ENCODE measurements around the gene HOXD3. TPM values are rescaled to one million over a fixed set of nuclear protein-coding genes. Genes with fewer than 3 reads are reported as not detected.

Gene HOXD3
- total and polyA plus RNA-seq, 2 donors = 0.28 to 0.82 TPM

GRCh38 chr2:176137906-176138305 lies 19.2 kb upstream of the HOXD3 start:
- Histone ChIP-seq H3K9me3 (ENCODE audit: control insufficient read depth in 2 of 2, insufficient read depth in 1 of 2, low read length in 1 of 2) (peaks cover 1 to 17% of the 10 kb centered on the region in 2 donors), H3K4me3 (ENCODE audit: low read length in 2 of 2) (no peak overlapping the region), H3K27ac (ENCODE audit: low read depth in 1 of 2, low read length in 1 of 2) (no peak overlapping the region), H3K4me1 (ENCODE audit: control insufficient read depth in 2 of 2, insufficient read depth in 2 of 2, low read length in 2 of 2) (peaks cover 2 to 26% of the 10 kb centered on the region in 2 donors), H3K36me3 (ENCODE audit: control insufficient read depth in 2 of 2, insufficient read depth in 2 of 2, low read length in 1 of 2) (no peaks in the 10 kb centered on the region), H3K27me3 (ENCODE audit: control insufficient read depth in 2 of 2, insufficient read depth in 1 of 2, low read length in 1 of 2) (peaks cover 89 to 100% of the 10 kb centered on the region in 2 donors)
- DNase-seq (ENCODE audit: low read depth in 6 of 9, low spot score in 9 of 9) = no peak
- 49% methylated on average over 8 of the region's 8 CpGs for WGBS

GRCh38 chr2:176138526-176138922 lies 18.6 kb upstream of the HOXD3 start:
- DNase-seq (ENCODE audit: low read depth in 6 of 9, low spot score in 9 of 9) = no peak
- Histone ChIP-seq H3K4me3 (ENCODE audit: low read length in 2 of 2) (peak overlapping the region in 1 of 2 donors; percentile 18), H3K27ac (ENCODE audit: low read depth in 1 of 2, low read length in 1 of 2) (no peak overlapping the region), H3K36me3 (ENCODE audit: control insufficient read depth in 2 of 2, insufficient read depth in 2 of 2, low read length in 1 of 2) (no peaks in the 10 kb centered on the region), H3K27me3 (ENCODE audit: control insufficient read depth in 2 of 2, insufficient read depth in 1 of 2, low read length in 1 of 2) (peaks cover 89 to 100% of the 10 kb centered on the region in 2 donors), H3K9me3 (ENCODE audit: control insufficient read depth in 2 of 2, insufficient read depth in 1 of 2, low read length in 1 of 2) (peaks cover 1 to 17% of the 10 kb centered on the region in 2 donors), H3K4me1 (ENCODE audit: control insufficient read depth in 2 of 2, insufficient read depth in 2 of 2, low read length in 2 of 2) (peaks cover 2 to 26% of the 10 kb centered on the region in 2 donors)
- WGBS = 12% methylated on average over 14 of the region's 14 CpGs

GRCh38 chr2:176138923-176139660 lies 18.0 kb upstream of the HOXD3 start:
- peaks cover 2 to 26% of the 10 kb centered on the region in 2 donors for H3K4me1 ChIP-seq (ENCODE audit: control insufficient read depth in 2 of 2, insufficient read depth in 2 of 2, low read length in 2 of 2)
- peaks cover 89 to 99% of the 10 kb centered on the region in 2 donors for H3K27me3 ChIP-seq (ENCODE audit: control insufficient read depth in 2 of 2, insufficient read depth in 1 of 2, low read length in 1 of 2)
- no peaks in the 10 kb centered on the region for H3K36me3 ChIP-seq (ENCODE audit: control insufficient read depth in 2 of 2, insufficient read depth in 2 of 2, low read length in 1 of 2)
- peak in 1 of 9 donors; percentile 34 for DNase-seq (ENCODE audit: low read depth in 6 of 9, low spot score in 9 of 9)
- H3K9me3 ChIP-seq (ENCODE audit: control insufficient read depth in 2 of 2, insufficient read depth in 1 of 2, low read length in 1 of 2) = peaks cover 1 to 17% of the 10 kb centered on the region in 2 donors
- peak overlapping the region in 1 of 2 donors; percentile 18 for H3K4me3 ChIP-seq (ENCODE audit: low read length in 2 of 2)
- peak overlapping the region; percentile 18 to 30 for H3K27ac ChIP-seq (ENCODE audit: low read depth in 1 of 2, low read length in 1 of 2)
- WGBS = 9% methylated on average over 28 of the region's 28 CpGs

GRCh38 chr2:176139661-176140512 lies 17.2 kb upstream of the HOXD3 start:
- no peak for DNase-seq (ENCODE audit: low read depth in 6 of 9, low spot score in 9 of 9)
- Histone ChIP-seq H3K4me3 (ENCODE audit: low read length in 2 of 2) (peak overlapping the region in 1 of 2 donors; percentile 43), H3K9me3 (ENCODE audit: control insufficient read depth in 2 of 2, insufficient read depth in 1 of 2, low read length in 1 of 2) (peaks cover 1 to 17% of the 10 kb centered on the region in 2 donors), H3K36me3 (ENCODE audit: control insufficient read depth in 2 of 2, insufficient read depth in 2 of 2, low read length in 1 of 2) (no peaks in the 10 kb centered on the region), H3K4me1 (ENCODE audit: control insufficient read depth in 2 of 2, insufficient read depth in 2 of 2, low read length in 2 of 2) (peaks cover 2 to 26% of the 10 kb centered on the region in 2 donors), H3K27ac (ENCODE audit: low read depth in 1 of 2, low read length in 1 of 2) (no peak overlapping the region), H3K27me3 (ENCODE audit: control insufficient read depth in 2 of 2, insufficient read depth in 1 of 2, low read length in 1 of 2) (peaks cover 84 to 97% of the 10 kb centered on the region in 2 donors)
- WGBS = 11% methylated on average over 41 of the region's 41 CpGs

- H3K4me1 ChIP-seq (ENCODE audit: control insufficient read depth in 2 of 2, insufficient read depth in 2 of 2, low read length in 2 of 2) = peaks cover 2 to 26% of the 10 kb centered on the region in 2 donors
- peaks cover 1 to 17% of the 10 kb centered on the region in 2 donors for H3K9me3 ChIP-seq (ENCODE audit: control insufficient read depth in 2 of 2, insufficient read depth in 1 of 2, low read length in 1 of 2)
- peak overlapping the region; percentile 36 to 43 for H3K4me3 ChIP-seq (ENCODE audit: low read length in 2 of 2)
- WGBS = 7% methylated on average over 48 of the region's 48 CpGs
- no peak overlapping the region for H3K27ac ChIP-seq (ENCODE audit: low read depth in 1 of 2, low read length in 1 of 2)
- no peaks in the 10 kb centered on the region for H3K36me3 ChIP-seq (ENCODE audit: control insufficient read depth in 2 of 2, insufficient read depth in 2 of 2, low read length in 1 of 2)
- H3K27me3 ChIP-seq (ENCODE audit: control insufficient read depth in 2 of 2, insufficient read depth in 1 of 2, low read length in 1 of 2) = peaks cover 82 to 97% of the 10 kb centered on the region in 2 donors
- peak; percentile 27 to 91 (median 82) for DNase-seq (ENCODE audit: low read depth in 6 of 9, low spot score in 9 of 9)
Measured at GRCh38 chr2:176140513-176141317, 16.4 kb upstream of the HOXD3 start.

GRCh38 chr2:176142281-176142680 lies 14.8 kb upstream of the HOXD3 start:
- Histone ChIP-seq H3K4me1 (ENCODE audit: control insufficient read depth in 2 of 2, insufficient read depth in 2 of 2, low read length in 2 of 2) (peaks cover 2 to 22% of the 10 kb centered on the region in 2 donors), H3K27me3 (ENCODE audit: control insufficient read depth in 2 of 2, insufficient read depth in 1 of 2, low read length in 1 of 2) (peaks cover 84 to 97% of the 10 kb centered on the region in 2 donors), H3K36me3 (ENCODE audit: control insufficient read depth in 2 of 2, insufficient read depth in 2 of 2, low read length in 1 of 2) (no peaks in the 10 kb centered on the region), H3K4me3 (ENCODE audit: low read length in 2 of 2) (no peak overlapping the region), H3K27ac (ENCODE audit: low read depth in 1 of 2, low read length in 1 of 2) (no peak overlapping the region), H3K9me3 (ENCODE audit: control insufficient read depth in 2 of 2, insufficient read depth in 1 of 2, low read length in 1 of 2) (peaks cover 1 to 17% of the 10 kb centered on the region in 2 donors)
- WGBS = 95% methylated on average over 2 of the region's 2 CpGs
- DNase-seq (ENCODE audit: low read depth in 6 of 9, low spot score in 9 of 9) = no peak

GRCh38 chr2:176145085-176145969 lies 11.8 kb upstream of the HOXD3 start:
- no peak for DNase-seq (ENCODE audit: low read depth in 6 of 9, low spot score in 9 of 9)
- WGBS = 48% methylated on average over 4 of the region's 4 CpGs
- Histone ChIP-seq H3K27me3 (ENCODE audit: control insufficient read depth in 2 of 2, insufficient read depth in 1 of 2, low read length in 1 of 2) (peaks cover 84 to 97% of the 10 kb centered on the region in 2 donors), H3K9me3 (ENCODE audit: control insufficient read depth in 2 of 2, insufficient read depth in 1 of 2, low read length in 1 of 2) (peaks cover 1 to 12% of the 10 kb centered on the region in 2 donors), H3K27ac (ENCODE audit: low read depth in 1 of 2, low read length in 1 of 2) (no peak overlapping the region), H3K4me3 (ENCODE audit: low read length in 2 of 2) (no peak overlapping the region), H3K36me3 (ENCODE audit: control insufficient read depth in 2 of 2, insufficient read depth in 2 of 2, low read length in 1 of 2) (no peaks in the 10 kb centered on the region), H3K4me1 (ENCODE audit: control insufficient read depth in 2 of 2, insufficient read depth in 2 of 2, low read length in 2 of 2) (peaks cover 2 to 7% of the 10 kb centered on the region in 2 donors)

GRCh38 chr2:176146101-176146500 lies 11.0 kb upstream of the HOXD3 start:
- DNase-seq (ENCODE audit: low read depth in 6 of 9, low spot score in 9 of 9) = no peak
- peaks cover 83 to 97% of the 10 kb centered on the region in 2 donors for H3K27me3 ChIP-seq (ENCODE audit: control insufficient read depth in 2 of 2, insufficient read depth in 1 of 2, low read length in 1 of 2)

More at GRCh38 chr2:176146101-176146500, 11.0 kb upstream of the HOXD3 start:
- Histone ChIP-seq H3K4me3 (ENCODE audit: low read length in 2 of 2) (no peak overlapping the region), H3K9me3 (ENCODE audit: control insufficient read depth in 2 of 2, insufficient read depth in 1 of 2, low read length in 1 of 2) (peaks cover 0 to 16% of the 10 kb centered on the region in 2 donors), H3K36me3 (ENCODE audit: control insufficient read depth in 2 of 2, insufficient read depth in 2 of 2, low read length in 1 of 2) (no peaks in the 10 kb centered on the region), H3K27ac (ENCODE audit: low read depth in 1 of 2, low read length in 1 of 2) (no peak overlapping the region), H3K4me1 (ENCODE audit: control insufficient read depth in 2 of 2, insufficient read depth in 2 of 2, low read length in 2 of 2) (peaks cover 0 to under 1% of the 10 kb centered on the region in 2 donors)
- 21% methylated on average over 6 of the region's 6 CpGs for WGBS
